ENCODE data around the gene GABRG3.

Gene GABRG3

DNA sequence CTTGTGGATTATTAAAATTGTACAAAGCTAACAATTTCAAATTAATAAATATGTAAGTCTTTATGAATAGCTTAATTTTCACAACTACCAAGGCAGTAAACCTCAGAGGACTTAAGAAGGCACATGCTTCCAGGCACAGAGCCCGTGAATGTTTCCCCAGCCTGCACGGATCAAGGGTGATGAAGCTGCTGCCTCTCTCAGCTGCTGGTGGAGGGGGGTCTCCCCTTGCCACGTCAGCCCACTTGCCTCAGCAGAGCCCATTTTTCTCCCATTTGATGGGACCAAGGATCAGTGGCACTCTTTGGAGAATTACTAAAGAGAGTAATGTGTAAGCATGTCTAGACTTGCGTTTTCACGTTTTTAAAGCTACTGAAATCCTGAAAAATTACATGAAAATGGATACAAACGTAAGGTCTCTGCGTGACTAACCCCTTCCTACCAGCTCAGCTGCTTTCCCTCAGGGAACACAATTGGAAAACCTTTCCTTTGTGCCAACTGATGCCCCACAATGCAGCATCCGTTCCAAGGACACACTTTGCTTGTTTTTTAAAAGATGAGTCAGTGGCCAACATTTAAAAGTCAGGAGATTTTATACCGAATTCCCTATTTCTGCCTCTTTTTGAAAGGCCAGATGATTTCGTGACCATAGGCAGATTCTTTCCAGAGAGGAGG, 494.1 kb downstream of the GABRG3 start:
- TF ChIP-seq, protein P1, sequence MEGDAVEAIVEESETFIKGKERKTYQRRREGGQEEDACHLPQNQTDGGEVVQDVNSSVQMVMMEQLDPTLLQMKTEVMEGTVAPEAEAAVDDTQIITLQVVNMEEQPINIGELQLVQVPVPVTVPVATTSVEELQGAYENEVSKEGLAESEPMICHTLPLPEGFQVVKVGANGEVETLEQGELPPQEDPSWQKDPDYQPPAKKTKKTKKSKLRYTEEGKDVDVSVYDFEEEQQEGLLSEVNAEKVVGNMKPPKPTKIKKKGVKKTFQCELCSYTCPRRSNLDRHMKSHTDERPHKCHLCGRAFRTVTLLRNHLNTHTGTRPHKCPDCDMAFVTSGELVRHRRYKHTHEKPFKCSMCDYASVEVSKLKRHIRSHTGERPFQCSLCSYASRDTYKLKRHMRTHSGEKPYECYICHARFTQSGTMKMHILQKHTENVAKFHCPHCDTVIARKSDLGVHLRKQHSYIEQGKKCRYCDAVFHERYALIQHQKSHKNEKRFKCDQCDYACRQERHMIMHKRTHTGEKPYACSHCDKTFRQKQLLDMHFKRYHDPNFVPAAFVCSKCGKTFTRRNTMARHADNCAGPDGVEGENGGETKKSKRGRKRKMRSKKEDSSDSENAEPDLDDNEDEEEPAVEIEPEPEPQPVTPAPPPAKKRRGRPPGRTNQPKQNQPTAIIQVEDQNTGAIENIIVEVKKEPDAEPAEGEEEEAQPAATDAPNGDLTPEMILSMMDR (IDR thresholded peaks at IDR 0.05; ENCODE audit: borderline replicate concordance, insufficient read depth, low read depth, low read length), result no peak
- H3K4me3 ChIP-seq (ENCODE audit: low read depth, low read length), result no peak overlapping the region

DNA sequence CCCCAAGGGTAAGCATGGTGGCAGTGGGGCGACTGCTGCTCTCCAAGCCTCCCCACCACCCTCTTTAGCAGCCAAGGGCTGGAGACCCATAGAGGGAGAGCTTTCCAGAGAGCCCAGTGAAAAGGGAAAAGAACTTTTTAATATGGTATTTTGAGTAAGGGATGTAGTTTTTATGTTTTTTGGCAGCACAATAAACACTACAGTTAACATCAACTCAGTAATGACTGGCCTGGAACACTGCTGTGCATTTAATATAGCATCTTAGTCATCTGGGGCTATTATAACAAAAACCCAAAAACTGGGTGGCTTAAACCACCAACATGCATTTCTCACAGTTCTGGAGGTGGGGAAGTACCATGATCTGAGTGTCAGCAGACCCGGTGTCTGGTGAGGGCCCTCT, 495.8 kb downstream of the GABRG3 start:
- TF ChIP-seq, protein P1 (IDR thresholded peaks at IDR 0.05; ENCODE audit: borderline replicate concordance, insufficient read depth, low read depth, low read length), result no peak
- H3K4me3 ChIP-seq (ENCODE audit: low read depth, low read length), result no peak overlapping the region

DNA sequence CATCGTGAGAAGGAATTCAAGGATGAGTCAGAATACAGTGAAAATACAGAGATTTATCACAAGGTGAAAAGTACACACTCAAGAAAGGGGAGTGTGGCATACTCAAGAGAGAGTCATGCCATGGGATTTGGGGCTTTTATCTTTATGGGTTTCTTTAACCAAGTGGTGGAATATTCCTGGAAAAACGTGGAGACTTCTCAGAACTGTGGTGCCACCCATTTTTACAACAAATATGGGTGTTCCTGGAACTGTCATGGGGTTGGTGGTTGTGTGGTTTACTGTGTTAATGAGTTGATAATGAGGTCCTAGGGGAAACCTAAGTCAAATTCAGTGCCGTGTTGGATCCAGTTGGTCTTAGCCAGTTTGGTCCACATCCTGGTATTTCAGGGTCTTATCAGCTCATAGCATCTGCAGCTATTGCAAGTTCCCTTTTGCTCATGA, 497.2 kb downstream of the GABRG3 start:
- H3K4me3 ChIP-seq (ENCODE audit: low read depth, low read length), result no peak overlapping the region
- TF ChIP-seq, protein P1 (IDR thresholded peaks at IDR 0.05; ENCODE audit: borderline replicate concordance, insufficient read depth, low read depth, low read length), result no peak

DNA sequence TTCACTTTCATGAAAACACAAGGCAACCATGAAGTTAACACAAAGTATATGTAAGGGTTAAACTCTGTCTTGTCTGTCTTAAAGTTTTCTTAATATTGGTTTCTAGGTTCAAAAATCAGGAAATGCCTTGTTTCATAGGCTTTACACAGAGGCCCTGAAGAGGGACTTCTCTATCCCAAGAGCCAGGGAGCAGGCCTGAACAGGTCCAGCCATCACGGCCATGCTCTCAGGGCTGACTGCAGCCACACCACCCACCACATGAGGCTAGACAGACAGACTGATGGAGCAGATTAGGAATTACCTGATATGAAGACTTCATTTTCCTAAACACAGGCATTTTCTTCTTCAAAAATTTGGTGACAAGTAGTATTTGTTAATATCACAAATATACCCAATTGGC, 502.9 kb downstream of the GABRG3 start:
- TF ChIP-seq, protein P1 (IDR thresholded peaks at IDR 0.05; ENCODE audit: borderline replicate concordance, insufficient read depth, low read depth, low read length), result no peak

DNA sequence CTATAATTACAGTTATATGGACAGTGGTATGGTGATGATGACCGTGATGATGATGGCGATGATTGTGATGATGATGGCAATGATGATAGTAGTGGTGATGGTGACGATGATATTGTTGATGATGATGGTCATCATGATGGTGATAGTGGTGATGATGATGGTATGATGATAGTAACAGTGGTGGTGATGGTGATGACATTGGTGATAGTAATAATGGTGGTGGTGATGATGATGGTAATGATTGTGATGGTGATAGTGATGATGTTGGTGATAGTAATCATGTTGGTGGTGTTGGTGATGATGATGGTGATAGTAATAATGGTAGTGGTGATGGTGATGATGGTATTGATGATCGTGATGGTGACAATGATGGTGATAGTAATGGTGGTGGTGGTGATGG, 504.4 kb downstream of the GABRG3 start:
- H3K4me3 ChIP-seq (ENCODE audit: low read depth, low read length), result no peak overlapping the region
- TF ChIP-seq, protein P1 (IDR thresholded peaks at IDR 0.05; ENCODE audit: borderline replicate concordance, insufficient read depth, low read depth, low read length), result no peak

More for the DNA sequence above, 502.9 kb downstream of the GABRG3 start:
- no peak overlapping the region for H3K4me3 ChIP-seq (ENCODE audit: low read depth, low read length)

DNA sequence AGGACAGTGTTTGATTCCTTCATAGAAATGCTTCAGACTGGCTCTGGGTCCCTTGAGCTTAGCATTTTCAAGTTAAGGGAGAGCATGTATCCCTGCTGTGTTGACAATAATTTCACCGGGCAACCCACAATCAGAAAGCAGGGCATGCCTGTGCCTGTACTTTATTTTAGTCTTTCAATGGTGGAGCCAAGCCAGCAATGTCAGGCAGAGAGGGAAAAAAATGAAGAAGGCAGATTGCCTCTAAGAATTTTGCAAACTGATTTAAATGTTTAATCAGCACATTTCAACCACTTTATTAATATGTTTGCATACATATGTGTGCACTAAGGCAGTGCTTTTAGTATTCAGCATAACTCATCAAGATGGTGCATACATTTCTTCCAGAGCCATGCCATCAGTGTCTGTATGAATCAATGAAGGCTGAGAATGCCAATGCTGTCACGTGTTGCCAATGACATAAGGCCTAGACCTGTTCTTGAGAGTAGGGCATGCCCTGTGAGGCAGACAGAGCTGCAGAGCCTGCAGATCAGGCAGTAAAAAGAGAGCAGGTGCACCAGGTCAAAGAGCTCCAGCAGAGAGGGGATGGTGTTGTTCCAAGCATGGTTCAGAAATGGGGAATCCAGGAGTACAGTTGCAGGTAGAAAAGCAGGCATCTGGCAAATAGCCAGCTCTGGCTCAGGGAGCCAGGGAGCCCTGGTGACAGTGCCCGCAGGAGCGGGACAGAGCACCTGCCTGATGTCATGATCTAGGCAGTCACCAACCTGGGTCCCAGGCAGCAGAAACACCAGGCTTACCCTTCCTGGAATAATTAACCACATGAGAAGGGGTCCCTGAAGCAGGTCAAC, 508.5 kb downstream of the GABRG3 start:
- no peak overlapping the region for H3K4me3 ChIP-seq (ENCODE audit: low read depth, low read length)
- TF ChIP-seq, protein P1 (IDR thresholded peaks at IDR 0.05; ENCODE audit: borderline replicate concordance, insufficient read depth, low read depth, low read length), result no peak

Measured in GM12875 (cell line).